Heart left ventricle (tissue), 16 donors: Measurements from ENCODE around the gene TMEM131L. TPM values are rescaled to one million over a fixed set of nuclear protein-coding genes. Genes with fewer than 3 reads are reported as not detected.

Source experiments
- ATAC-seq, 4 donors: fragments of 200-7000 bp; cut with Tn5 transposase; one replicate each; pipeline ENCODE4 v1.9.1; 2020 to 2022; ENCODE audit warnings: moderate library complexity in 4 of 4, mild to moderate bottlenecking in 3 of 4, moderate number of reproducible peaks in 1 of 4
- DNase-seq, 5 donors: peaks; one replicate each; pipeline ENCODE4 v3.0.0-alpha.2; 2020
- H3K27ac ChIP-seq, 12 donors: fragments of 200-600 bp; sonication (generic) in 4 of 12; one replicate each; pipeline versions ENCODE4 v1.5.0 to v1.8.0; 2016 to 2022; ENCODE audit warnings: mild to moderate bottlenecking in 2 of 12
- H3K27me3 ChIP-seq, 9 donors: fragments of 200-600 bp; sonication (generic) in 2 of 9; one replicate each; pipeline versions ENCODE4 v1.5.1 to v1.8.0; 2016 to 2022; ENCODE audit warnings: mild to moderate bottlenecking in 3 of 9
- H3K36me3 ChIP-seq, 9 donors: fragments of 200-600 bp; sonication (generic) in 2 of 9; one replicate each; pipeline versions ENCODE4 v1.5.0 to v1.8.0; 2018 to 2022; ENCODE audit warnings: mild to moderate bottlenecking in 2 of 9
- H3K4me1 ChIP-seq, 12 donors: fragments of 200-600 bp; sonication (generic) in 4 of 12; one replicate each; pipeline versions ENCODE4 v1.5.0 to v1.8.0; 2016 to 2022; ENCODE audit warnings: mild to moderate bottlenecking in 3 of 12
- H3K4me3 ChIP-seq, 12 donors: fragments of 200-600 bp; sonication (generic) in 4 of 12; one replicate each; pipeline versions ENCODE4 v1.5.0 to v1.8.0; 2017 to 2022; ENCODE audit warnings: mild to moderate bottlenecking in 9 of 12, moderate library complexity in 4 of 12
- H3K9me3 ChIP-seq, 12 donors: fragments of 200-600 bp; sonication (generic) in 4 of 12; one replicate each; pipeline versions ENCODE4 v1.5.0 to v1.8.0; 2016 to 2022; ENCODE audit warnings: mild to moderate bottlenecking in 1 of 12
- CTCF ChIP-seq, 12 donors: fragments of 200-600 bp; sonication (generic) in 4 of 12; IDR thresholded peaks; one replicate each; pipeline versions ENCODE4 v1.5.0 to v1.8.0; 2018 to 2022; ENCODE audit warnings: antibody characterized with exemption in 12 of 12, mild to moderate bottlenecking in 5 of 12
- POLR2A ChIP-seq, 2 donors: fragments of 450-650 bp; IDR thresholded peaks; one replicate each; pipeline ENCODE4 v1.6.1; 2017; ENCODE audit warnings: antibody characterized with exemption in 2 of 2, mild to moderate bottlenecking in 2 of 2, moderate library complexity in 2 of 2
- WGBS, 4 donors: extraction: QIAGEN DNeasy Blood & Tissue Kit in 2 of 4; methylation state at CpG; one replicate each; pipeline versions ENCODE4 v1.1.5 to v1.1.7; 2013 to 2018; 5-methylcytosine and 5-hydroxymethylcytosine counted together
- intact Hi-C, 10 donors: fragments of 100-400 bp; cut with DNase I; formaldehyde crosslinking; loops; one replicate each; pipeline versions ENCODE4 v1.11.1 to v1.14.2; 2022
- polyA plus RNA-seq, 2 donors: library from polyadenylated mRNA; stranded (reverse); fragments of 200-250 nt; gene quantifications; one replicate each; pipeline ENCODE4 v1.2.3, GENCODE V29; 2013
- total RNA-seq, 9 donors: library from RNA; depleted of rRNA in 2 of 9; stranded (reverse); fragments of >200 nt in 2 of 9; fragmentation: NEBNext Ultra II Directional in 3 of 9; extraction: Animal tissue kit (Norgen Biotek cat#: 25700) in 3 of 9; gene quantifications; one replicate each; pipeline versions ENCODE4 v1.1.0 to v1.2.4, GENCODE V29; 2016 to 2023
- donor health status: ischemic (EF 13 %, LVEDD 7.1; RV severe dilation, severe dysfunction).
- donor health status: healthy with polysubstance abuse.
- donor health status: DM: no; HTN: yes; CAD: no.
- donor health status: DM: no; HTN: no; CAD: no.
- donor health status: ischemic (EF 25% LVEDD 6.9; RV normal size, moderate dysfunction).
- donor health status: ischemic (EF 25% LVEDD 5.7; RV mildly dilated, moderate dysfunction).
- donor health status: healthy.
- donor health status: DM: yes; HTN: yes; CAD: no.
- donor health status: ischemic (EF 35%, LVEDD 5.7; RV mildly dilated, moderate dysfunction).
- donor health status: nonischemic (EF 11% LVEDD 7.7; RV severe dilation, severe dysfunction).
- donor health status: DM: yes; HTN: yes; CAD: no.
- donor health status: PGD.
- donor health status: ischemic (EF 29% LVEDD 5.4; RV normal size, mild dysfunction).
- donor health status: nonischemic (EF 23%, LVEDD 6.1; RV moderate dilation, normal function).

Gene TMEM131L
- total and polyA plus RNA-seq, 11 donors: 3.8 to 22.2 (median 19.6) TPM

GRCh38 chr4:153539422-153539821 lies 73.3 kb downstream of the TMEM131L start:
- DNase-seq: no peak
- Histone ChIP-seq H3K27ac (peak overlapping the region in 7 of 12 donors; percentile 24 to 57 (median 48)), H3K9me3 (no peaks in the 10 kb centered on the region), H3K36me3 (no peaks in the 10 kb centered on the region), H3K4me3 (no peak overlapping the region), H3K4me1 (peaks cover 3 to 71% (median 34%) of the 10 kb centered on the region in 12 donors), H3K27me3 (no peaks in the 10 kb centered on the region)
- TF ChIP-seq CTCF (IDR thresholded peaks at IDR 0.05) (no peak), POLR2A (IDR thresholded peaks at IDR 0.05) (no peak)
- WGBS, 4 donors: 64 to 73% (median 65%) methylated on average over 3 of the region's 3 CpGs
- intact Hi-C loops: loop anchor here in 4 of 10 donors (5.0 to 10.0 kb wide), 4 partner anchors 33 to 75 kb away; partner anchors contain the start of gene TMEM131L (in 3 of the 4)
- ATAC-seq: peak in 1 of 4 donors; percentile 70

GRCh38 chr4:153541456-153542096 lies 75.4 kb downstream of the TMEM131L start:
- WGBS, 4 donors: 87 to 95% (median 91%) methylated on average over 7 of the region's 7 CpGs
- Histone ChIP-seq H3K36me3 (no peaks in the 10 kb centered on the region), H3K9me3 (no peaks in the 10 kb centered on the region), H3K27me3 (no peaks in the 10 kb centered on the region), H3K27ac (no peak overlapping the region), H3K4me3 (no peak overlapping the region), H3K4me1 (peaks cover 0 to 53% (median 25%) of the 10 kb centered on the region in 12 donors)
- ATAC-seq: peak in 1 of 4 donors; percentile 27
- intact Hi-C loops: no loop called here
- no peak for TF ChIP-seq POLR2A (IDR thresholded peaks at IDR 0.05)
- TF ChIP-seq CTCF (IDR thresholded peaks at IDR 0.05): no peak
- DNase-seq: no peak

- intact Hi-C loops: no loop called here
- peaks cover 0 to 53% (median 25%) of the 10 kb centered on the region in 12 donors for H3K4me1 ChIP-seq
- H3K36me3 ChIP-seq: no peaks in the 10 kb centered on the region
- TF ChIP-seq POLR2A (IDR thresholded peaks at IDR 0.05) (no peak), CTCF (IDR thresholded peaks at IDR 0.05) (no peak)
- 84 to 92% (median 87%) methylated on average over 6 of the region's 6 CpGs for WGBS, 4 donors
- DNase-seq (no peak), ATAC-seq (no peak)
- no peaks in the 10 kb centered on the region for H3K9me3 ChIP-seq
- no peak overlapping the region for H3K4me3 ChIP-seq
- H3K27ac ChIP-seq: no peak overlapping the region
- no peaks in the 10 kb centered on the region for H3K27me3 ChIP-seq
Measured at GRCh38 chr4:153542131-153542530, 76.0 kb downstream of the TMEM131L start.

- peak overlapping the region in 1 of 12 donors; percentile 0 for H3K27ac ChIP-seq
- H3K36me3 ChIP-seq: no peaks in the 10 kb centered on the region
- H3K9me3 ChIP-seq: no peaks in the 10 kb centered on the region
- TF ChIP-seq POLR2A (IDR thresholded peaks at IDR 0.05) (no peak), CTCF (IDR thresholded peaks at IDR 0.05) (peak in 1 of 12 donors; percentile 25)
- intact Hi-C loops: no loop called here
- H3K27me3 ChIP-seq: no peaks in the 10 kb centered on the region
- ATAC-seq (no peak), DNase-seq (no peak)
- no peak overlapping the region for H3K4me3 ChIP-seq
- H3K4me1 ChIP-seq: peaks cover 0 to 52% (median 23%) of the 10 kb centered on the region in 12 donors
- WGBS, 4 donors: 77 to 93% (median 89%) methylated on average over 6 of the region's 6 CpGs
Measured at GRCh38 chr4:153542834-153543233, 76.7 kb downstream of the TMEM131L start.
